HepG2 (cell line): ENCODE results near the gene ZBTB21. TPM values are rescaled to one million over a fixed set of nuclear protein-coding genes. Genes with fewer than 3 reads are reported as not detected.
A peak's percentile ranks its signal among the peaks of the same experiment; 100 is the strongest.

Experiments
- CBX5 ChIP-seq: sonication (generic); formaldehyde crosslinking; IDR thresholded peaks from 2 replicates; pipeline ENCODE4 v1.4.0; 2020; ENCODE audit warnings: missing genetic modification reagents, borderline replicate concordance
- EEA1 ChIP-seq: sonication (generic); formaldehyde crosslinking; IDR thresholded peaks from 2 replicates; pipeline ENCODE4 v1.5.1; 2020; ENCODE audit warnings: mild to moderate bottlenecking, missing genetic modification reagents, borderline replicate concordance
- EED ChIP-seq: sonication (generic); formaldehyde crosslinking; IDR thresholded peaks from 2 replicates; pipeline ENCODE4 v1.5.0; 2020; ENCODE audit warnings: mild to moderate bottlenecking, missing genetic modification reagents
- FIP1L1 ChIP-seq: fragments of 200-400 bp; formaldehyde crosslinking; IDR thresholded peaks from 2 replicates; pipeline ENCODE4 v1.6.1; 2018; ENCODE audit warnings: low read depth, mild to moderate bottlenecking, low read length, moderate library complexity, borderline replicate concordance; ENCODE audit not compliant: insufficient read depth
- GTF2F1 ChIP-seq: fragments of 150-350 bp; IDR thresholded peaks from 2 replicates; pipeline ENCODE4 v1.6.1; 2014; ENCODE audit warnings: low read length
- HDAC1 ChIP-seq: sonication (generic); formaldehyde crosslinking; IDR thresholded peaks from 2 replicates; pipeline ENCODE4 v1.5.1; 2020; ENCODE audit warnings: mild to moderate bottlenecking, missing genetic modification reagents
- HNRNPL ChIP-seq: fragments of 200-400 bp; formaldehyde crosslinking; IDR thresholded peaks from 2 replicates; pipeline ENCODE4 v1.6.1; 2017; ENCODE audit warnings: mild to moderate bottlenecking, low read depth, low read length
- RBFOX2 ChIP-seq: fragments of 200-400 bp; formaldehyde crosslinking; IDR thresholded peaks from 2 replicates; pipeline ENCODE4 v1.6.1; 2017; ENCODE audit warnings: low read depth, mild to moderate bottlenecking, low read length
- RFX3 ChIP-seq: IDR thresholded peaks from 2 replicates; pipeline ENCODE4 v1.6.1; 2016; ENCODE audit warnings: missing biosample characterization, missing genetic modification reagents
- RXRB ChIP-seq: IDR thresholded peaks from 2 replicates; pipeline ENCODE4 v1.6.1; 2016; ENCODE audit warnings: borderline replicate concordance, missing genetic modification reagents, missing compliant biosample characterization
- SMAD3 ChIP-seq: sonication (generic); formaldehyde crosslinking; IDR thresholded peaks from 2 replicates; pipeline ENCODE4 v1.4.0; 2020; ENCODE audit warnings: missing genetic modification reagents
- SP1 ChIP-seq, 2 experiments: fragments of 450-650 bp in 1 of 2; sonication (generic) in 1 of 2; formaldehyde crosslinking in 1 of 2; IDR thresholded peaks; 2 replicates each; pipeline versions ENCODE4 v1.4.0 to v1.6.1; 2016 to 2020; ENCODE audit warnings: missing genetic modification reagents in 1 of 2
- TARDBP ChIP-seq: sonication (generic); formaldehyde crosslinking; IDR thresholded peaks from 2 replicates; pipeline ENCODE4 v1.8.0; 2022; ENCODE audit warnings: mild to moderate bottlenecking, missing genetic modification reagents
- TP53 ChIP-seq: sonication (generic); formaldehyde crosslinking; conservative IDR thresholded peaks from 2 replicates; pipeline ENCODE4 v1.4.0; 2020; ENCODE audit warnings: missing genetic modification reagents
- ZNF264 ChIP-seq: sonication (generic); formaldehyde crosslinking; IDR thresholded peaks from 2 replicates; pipeline ENCODE4 v1.4.0; 2020; ENCODE audit warnings: missing genetic modification reagents
- ZNF343 ChIP-seq: sonication (generic); formaldehyde crosslinking; IDR thresholded peaks from 2 replicates; pipeline ENCODE4 v1.4.0; 2020; ENCODE audit warnings: mild to moderate bottlenecking, missing genetic modification reagents
- ZNF543 ChIP-seq: sonication (generic); formaldehyde crosslinking; IDR thresholded peaks from 2 replicates; pipeline ENCODE4 v1.4.0; 2020; ENCODE audit warnings: mild to moderate bottlenecking, missing genetic modification reagents
- ZNF550 ChIP-seq: sonication (generic); formaldehyde crosslinking; IDR thresholded peaks from 2 replicates; pipeline ENCODE4 v1.4.0; 2020; ENCODE audit warnings: mild to moderate bottlenecking, missing genetic modification reagents, borderline replicate concordance
- ZNF572 ChIP-seq: sonication (generic); formaldehyde crosslinking; IDR thresholded peaks from 2 replicates; pipeline ENCODE4 v1.5.1; 2020; ENCODE audit warnings: mild to moderate bottlenecking, missing genetic modification reagents
- ZNF619 ChIP-seq: sonication (generic); formaldehyde crosslinking; IDR thresholded peaks from 2 replicates; pipeline ENCODE4 v1.4.0; 2020; ENCODE audit warnings: mild to moderate bottlenecking, missing genetic modification reagents
- polyA plus RNA-seq, 8 experiments: library from polyadenylated mRNA; depleted of rRNA in 3 of 8; stranded (reverse) in 7 of 8; unstranded in 1 of 8; fragments of >200 nt; fragmentation: Illumina TruSeq in 4 of 8; extraction: Trizol in 4 of 8; gene quantifications; 2 replicates each; pipeline versions ENCODE4 v1.2.1 to v1.2.3, GENCODE V29; 2011 to 2016; ENCODE audit warnings: low read depth in 4 of 8, missing spikeins in 1 of 8, mixed read lengths in 1 of 8; ENCODE audit not compliant: insufficient read depth in 1 of 8
- total RNA-seq, 5 experiments: library from RNA; depleted of rRNA; stranded (reverse); fragments of >200 nt; fragmentation: Illumina TruSeq; extraction: Trizol; gene quantifications; 2 replicates each; pipeline ENCODE4 v1.2.3, GENCODE V29; 2016; ENCODE audit warnings: low read depth in 1 of 5
- TF ChIP-seq, protein P1 (sequence below): IDR thresholded peaks from 2 replicates; pipeline ENCODE4 v1.6.1; 2016
- TF ChIP-seq, protein P2 (sequence below): sonication (generic); formaldehyde crosslinking; IDR thresholded peaks from 2 replicates; pipeline ENCODE4 v1.5.1; 2020; ENCODE audit warnings: mild to moderate bottlenecking, missing genetic modification reagents, borderline replicate concordance
- TF ChIP-seq, protein P3 (sequence below): sonication (generic); formaldehyde crosslinking; IDR thresholded peaks from 2 replicates; pipeline ENCODE4 v1.5.0; 2020; ENCODE audit warnings: missing genetic modification reagents

Gene ZBTB21
- total and polyA plus RNA-seq, 2 of the 13 experiments (the other 11 are each of a cell fraction or from before 2014, with no cell fraction given): 4.5 to 6.1 TPM

DNA sequence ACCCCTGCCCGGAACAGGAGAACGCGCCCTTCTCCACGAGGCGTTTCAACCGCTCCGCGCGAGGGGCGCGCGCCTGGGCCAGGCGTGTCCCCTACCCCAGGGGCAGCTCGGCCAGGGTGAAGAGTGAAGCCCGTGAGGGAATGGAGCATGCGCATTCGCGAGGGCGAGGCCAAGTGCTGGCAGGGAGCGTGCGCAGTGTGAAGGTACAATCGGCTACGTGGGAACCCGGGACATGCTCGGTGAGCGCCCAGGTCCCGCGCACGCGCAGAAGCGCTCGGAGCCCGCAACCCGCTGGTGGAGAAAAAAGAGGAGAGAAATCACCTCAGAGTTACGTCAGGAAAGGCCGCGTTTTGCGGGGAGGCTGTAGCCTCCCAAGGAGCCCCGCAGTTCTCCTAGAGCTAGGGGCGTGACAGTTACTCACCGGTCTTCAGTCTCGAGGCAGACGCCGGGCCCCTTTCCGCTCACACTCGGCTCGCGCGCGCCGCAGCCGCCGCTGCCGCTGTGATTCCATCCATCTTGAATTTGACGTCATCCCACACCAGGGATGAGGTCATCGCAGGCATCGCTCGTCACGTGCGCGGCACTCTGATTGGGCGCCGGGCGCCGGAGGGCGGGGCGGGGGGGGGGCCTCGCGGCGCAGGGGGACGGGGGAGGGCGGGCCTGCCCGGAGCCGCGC, at the start of gene ZBTB21 (continued):
- peak; percentile 52; the same call in 1 of the 2 replicates for TF ChIP-seq ZNF264 (CRISPR knock-in tag)
- peak; percentile 40; the same call in 1 of the 2 replicates for TF ChIP-seq SMAD3 (CRISPR knock-in tag)
- 0 out of 2 replicates have a peak, but pooled peaks have one; percentile 37 for TF ChIP-seq TP53 (CRISPR knock-in tag)
- TF ChIP-seq HNRNPL: 0 out of 2 replicates have a peak, but pooled peaks have one; percentile 17
- 0 out of 2 replicates have a peak, but pooled peaks have one; percentile 17 for TF ChIP-seq ZNF619 (CRISPR knock-in tag)
- no peak for TF ChIP-seq GTF2F1
- TF ChIP-seq, protein P1, sequence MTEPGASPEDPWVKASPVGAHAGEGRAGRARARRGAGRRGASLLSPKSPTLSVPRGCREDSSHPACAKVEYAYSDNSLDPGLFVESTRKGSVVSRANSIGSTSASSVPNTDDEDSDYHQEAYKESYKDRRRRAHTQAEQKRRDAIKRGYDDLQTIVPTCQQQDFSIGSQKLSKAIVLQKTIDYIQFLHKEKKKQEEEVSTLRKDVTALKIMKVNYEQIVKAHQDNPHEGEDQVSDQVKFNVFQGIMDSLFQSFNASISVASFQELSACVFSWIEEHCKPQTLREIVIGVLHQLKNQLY (CRISPR knock-in tag): 0 out of 2 replicates have a peak, but pooled peaks have one; percentile 54
- no peak for TF ChIP-seq CBX5 (CRISPR knock-in tag)
- no peak for TF ChIP-seq FIP1L1
- TF ChIP-seq, protein P2, sequence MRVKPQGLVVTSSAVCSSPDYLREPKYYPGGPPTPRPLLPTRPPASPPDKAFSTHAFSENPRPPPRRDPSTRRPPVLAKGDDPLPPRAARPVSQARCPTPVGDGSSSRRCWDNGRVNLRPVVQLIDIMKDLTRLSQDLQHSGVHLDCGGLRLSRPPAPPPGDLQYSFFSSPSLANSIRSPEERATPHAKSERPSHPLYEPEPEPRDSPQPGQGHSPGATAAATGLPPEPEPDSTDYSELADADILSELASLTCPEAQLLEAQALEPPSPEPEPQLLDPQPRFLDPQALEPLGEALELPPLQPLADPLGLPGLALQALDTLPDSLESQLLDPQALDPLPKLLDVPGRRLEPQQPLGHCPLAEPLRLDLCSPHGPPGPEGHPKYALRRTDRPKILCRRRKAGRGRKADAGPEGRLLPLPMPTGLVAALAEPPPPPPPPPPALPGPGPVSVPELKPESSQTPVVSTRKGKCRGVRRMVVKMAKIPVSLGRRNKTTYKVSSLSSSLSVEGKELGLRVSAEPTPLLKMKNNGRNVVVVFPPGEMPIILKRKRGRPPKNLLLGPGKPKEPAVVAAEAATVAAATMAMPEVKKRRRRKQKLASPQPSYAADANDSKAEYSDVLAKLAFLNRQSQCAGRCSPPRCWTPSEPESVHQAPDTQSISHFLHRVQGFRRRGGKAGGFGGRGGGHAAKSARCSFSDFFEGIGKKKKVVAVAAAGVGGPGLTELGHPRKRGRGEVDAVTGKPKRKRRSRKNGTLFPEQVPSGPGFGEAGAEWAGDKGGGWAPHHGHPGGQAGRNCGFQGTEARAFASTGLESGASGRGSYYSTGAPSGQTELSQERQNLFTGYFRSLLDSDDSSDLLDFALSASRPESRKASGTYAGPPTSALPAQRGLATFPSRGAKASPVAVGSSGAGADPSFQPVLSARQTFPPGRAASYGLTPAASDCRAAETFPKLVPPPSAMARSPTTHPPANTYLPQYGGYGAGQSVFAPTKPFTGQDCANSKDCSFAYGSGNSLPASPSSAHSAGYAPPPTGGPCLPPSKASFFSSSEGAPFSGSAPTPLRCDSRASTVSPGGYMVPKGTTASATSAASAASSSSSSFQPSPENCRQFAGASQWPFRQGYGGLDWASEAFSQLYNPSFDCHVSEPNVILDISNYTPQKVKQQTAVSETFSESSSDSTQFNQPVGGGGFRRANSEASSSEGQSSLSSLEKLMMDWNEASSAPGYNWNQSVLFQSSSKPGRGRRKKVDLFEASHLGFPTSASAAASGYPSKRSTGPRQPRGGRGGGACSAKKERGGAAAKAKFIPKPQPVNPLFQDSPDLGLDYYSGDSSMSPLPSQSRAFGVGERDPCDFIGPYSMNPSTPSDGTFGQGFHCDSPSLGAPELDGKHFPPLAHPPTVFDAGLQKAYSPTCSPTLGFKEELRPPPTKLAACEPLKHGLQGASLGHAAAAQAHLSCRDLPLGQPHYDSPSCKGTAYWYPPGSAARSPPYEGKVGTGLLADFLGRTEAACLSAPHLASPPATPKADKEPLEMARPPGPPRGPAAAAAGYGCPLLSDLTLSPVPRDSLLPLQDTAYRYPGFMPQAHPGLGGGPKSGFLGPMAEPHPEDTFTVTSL (CRISPR knock-in tag): no peak
- TF ChIP-seq ZNF550: no peak
- TF ChIP-seq RFX3 (CRISPR knock-in tag): no peak
- no peak for TF ChIP-seq ZNF543 (CRISPR knock-in tag)
- peak; percentile 76; the same call in 1 of the 2 replicates for TF ChIP-seq HDAC1 (CRISPR knock-in tag)
- TF ChIP-seq EED (CRISPR knock-in tag): no peak; the same call in 1 of the 2 replicates
- TF ChIP-seq, protein P3, sequence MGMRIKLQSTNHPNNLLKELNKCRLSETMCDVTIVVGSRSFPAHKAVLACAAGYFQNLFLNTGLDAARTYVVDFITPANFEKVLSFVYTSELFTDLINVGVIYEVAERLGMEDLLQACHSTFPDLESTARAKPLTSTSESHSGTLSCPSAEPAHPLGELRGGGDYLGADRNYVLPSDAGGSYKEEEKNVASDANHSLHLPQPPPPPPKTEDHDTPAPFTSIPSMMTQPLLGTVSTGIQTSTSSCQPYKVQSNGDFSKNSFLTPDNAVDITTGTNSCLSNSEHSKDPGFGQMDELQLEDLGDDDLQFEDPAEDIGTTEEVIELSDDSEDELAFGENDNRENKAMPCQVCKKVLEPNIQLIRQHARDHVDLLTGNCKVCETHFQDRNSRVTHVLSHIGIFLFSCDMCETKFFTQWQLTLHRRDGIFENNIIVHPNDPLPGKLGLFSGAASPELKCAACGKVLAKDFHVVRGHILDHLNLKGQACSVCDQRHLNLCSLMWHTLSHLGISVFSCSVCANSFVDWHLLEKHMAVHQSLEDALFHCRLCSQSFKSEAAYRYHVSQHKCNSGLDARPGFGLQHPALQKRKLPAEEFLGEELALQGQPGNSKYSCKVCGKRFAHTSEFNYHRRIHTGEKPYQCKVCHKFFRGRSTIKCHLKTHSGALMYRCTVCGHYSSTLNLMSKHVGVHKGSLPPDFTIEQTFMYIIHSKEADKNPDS: no peak
- TF ChIP-seq EEA1: no peak
- TF ChIP-seq RBFOX2: peak; percentile 97
- no peak for TF ChIP-seq SP1 (IDR thresholded peaks at IDR 0.05)
- peak; percentile 75; the same call in 1 of the 2 replicates for TF ChIP-seq SP1 (CRISPR knock-in tag; IDR thresholded peaks at IDR 0.05)
- no peak for TF ChIP-seq RXRB
- TF ChIP-seq TARDBP (CRISPR knock-in tag): peak; percentile 36; the same call in 1 of the 2 replicates
- no peak for TF ChIP-seq ZNF572 (CRISPR knock-in tag)
- no peak for TF ChIP-seq ZNF343 (CRISPR knock-in tag)
